NCI-H82 treated with DMSO at 0.1 percent for 48 hours (cell line): Measurements from ENCODE around the gene ACP7.
"Not testable (repeated sequence)": the region's sequence is repeated elsewhere in the genome, so short reads cannot be mapped to it uniquely, and the experiment has no call there.

Source experiments
- DNase-seq: peaks from one replicate; lab custom pipeline; 2025; ENCODE audit not compliant: unreplicated experiment; lab: John Stamatoyannopoulos, UW

The ACP7 gene

DNA sequence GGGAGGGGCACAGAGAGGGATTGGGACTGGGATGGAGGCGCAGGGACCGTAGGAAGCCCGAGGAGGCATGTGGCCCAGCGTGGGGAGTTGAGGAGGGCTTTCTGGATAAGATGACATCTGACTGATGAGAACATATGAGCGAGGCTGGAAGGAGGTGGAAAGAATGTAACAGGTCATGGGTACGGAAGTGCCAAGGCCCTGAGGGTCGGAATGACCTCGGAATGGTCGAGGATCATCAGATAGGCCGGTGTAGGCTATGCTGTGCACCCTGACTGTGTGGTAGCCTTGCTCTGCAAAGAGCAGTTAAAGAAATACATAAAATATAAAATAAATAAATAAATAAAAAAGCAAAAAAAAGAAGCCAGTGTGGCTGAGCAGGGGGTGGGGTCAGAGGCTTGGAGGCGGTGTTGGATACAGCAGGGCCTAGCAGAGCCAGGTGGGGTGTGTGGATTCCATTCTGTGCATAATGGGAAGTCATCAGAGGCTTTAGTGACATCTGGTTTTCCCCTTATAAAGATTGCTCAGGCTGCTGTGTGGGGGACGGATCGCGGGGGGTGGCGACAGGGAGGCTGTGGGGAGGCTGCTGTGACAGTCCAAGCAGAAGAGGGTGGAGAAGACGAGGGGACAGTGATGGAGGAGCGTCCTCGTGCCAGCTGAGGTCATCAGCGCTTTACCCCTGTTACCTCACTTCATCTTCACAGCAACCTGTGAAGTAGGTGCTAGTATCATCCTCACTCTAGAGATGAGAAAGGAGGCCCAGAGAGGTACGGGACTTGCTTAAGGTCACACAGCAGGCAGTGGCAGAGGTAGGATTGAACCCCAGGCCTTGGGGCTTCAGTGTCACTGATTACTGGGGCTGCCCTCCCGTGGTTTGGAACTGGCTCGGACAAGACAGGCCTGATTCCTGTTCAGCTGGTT lies 46.4 kb downstream of the ACP7 start:
- peak; percentile 22 for DNase-seq

DNA sequence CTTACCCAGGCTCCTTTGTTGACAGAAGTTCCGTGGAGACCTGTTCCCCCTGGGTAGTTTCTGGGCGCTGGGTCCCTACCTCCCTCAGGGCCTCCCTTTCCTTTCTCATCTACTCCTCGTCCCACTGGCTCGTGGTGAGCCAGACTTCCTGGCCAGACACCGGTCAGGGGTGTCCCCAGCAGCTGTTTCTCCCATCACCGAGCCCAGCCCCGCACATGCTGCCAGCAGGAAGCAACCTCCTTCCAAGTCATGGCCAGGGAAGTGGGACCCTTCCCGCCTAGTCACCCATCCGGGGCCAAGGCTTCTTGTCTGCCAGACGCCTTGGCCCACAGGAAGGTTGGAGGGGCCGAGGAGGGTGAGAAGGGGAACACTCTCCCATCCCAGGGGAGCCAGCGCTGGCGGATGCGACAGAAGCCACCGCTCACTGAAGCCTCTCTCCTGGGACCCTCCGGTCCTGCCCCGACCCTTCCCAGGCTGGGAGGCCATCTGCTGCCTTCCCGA lies 47.1 kb downstream of the ACP7 start:
- no peak for DNase-seq

DNA sequence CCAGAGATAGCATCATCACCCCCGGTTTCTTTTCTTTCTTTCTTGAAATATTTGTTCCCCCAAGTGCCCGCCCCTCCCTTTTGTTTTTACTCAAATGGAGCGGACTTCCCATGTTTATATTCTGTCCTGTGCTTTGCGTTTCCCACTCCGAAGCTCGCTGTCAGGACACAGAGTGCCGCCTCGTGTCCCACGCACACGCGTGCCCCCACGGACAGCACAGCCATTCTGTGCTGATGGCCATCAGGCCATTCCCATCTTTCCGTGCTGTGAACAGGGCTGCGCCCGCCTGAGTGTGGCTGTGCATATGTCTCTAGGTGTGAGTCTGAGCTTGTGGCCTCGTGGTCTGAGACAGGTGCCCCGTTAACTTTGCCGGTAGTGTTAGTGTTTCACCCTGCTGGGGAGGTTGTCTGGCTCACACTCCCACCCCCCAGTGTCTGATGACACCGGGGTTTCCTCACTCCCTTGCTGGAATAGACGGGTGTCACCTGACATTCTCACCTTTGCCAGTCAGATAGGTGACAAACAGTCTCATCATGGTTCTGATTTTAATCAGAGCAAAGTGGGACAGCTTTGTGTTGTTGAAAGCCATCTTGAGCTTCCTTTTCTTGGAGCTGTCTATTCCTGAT lies 48.3 kb downstream of the ACP7 start:
- DNase-seq: no peak

DNA sequence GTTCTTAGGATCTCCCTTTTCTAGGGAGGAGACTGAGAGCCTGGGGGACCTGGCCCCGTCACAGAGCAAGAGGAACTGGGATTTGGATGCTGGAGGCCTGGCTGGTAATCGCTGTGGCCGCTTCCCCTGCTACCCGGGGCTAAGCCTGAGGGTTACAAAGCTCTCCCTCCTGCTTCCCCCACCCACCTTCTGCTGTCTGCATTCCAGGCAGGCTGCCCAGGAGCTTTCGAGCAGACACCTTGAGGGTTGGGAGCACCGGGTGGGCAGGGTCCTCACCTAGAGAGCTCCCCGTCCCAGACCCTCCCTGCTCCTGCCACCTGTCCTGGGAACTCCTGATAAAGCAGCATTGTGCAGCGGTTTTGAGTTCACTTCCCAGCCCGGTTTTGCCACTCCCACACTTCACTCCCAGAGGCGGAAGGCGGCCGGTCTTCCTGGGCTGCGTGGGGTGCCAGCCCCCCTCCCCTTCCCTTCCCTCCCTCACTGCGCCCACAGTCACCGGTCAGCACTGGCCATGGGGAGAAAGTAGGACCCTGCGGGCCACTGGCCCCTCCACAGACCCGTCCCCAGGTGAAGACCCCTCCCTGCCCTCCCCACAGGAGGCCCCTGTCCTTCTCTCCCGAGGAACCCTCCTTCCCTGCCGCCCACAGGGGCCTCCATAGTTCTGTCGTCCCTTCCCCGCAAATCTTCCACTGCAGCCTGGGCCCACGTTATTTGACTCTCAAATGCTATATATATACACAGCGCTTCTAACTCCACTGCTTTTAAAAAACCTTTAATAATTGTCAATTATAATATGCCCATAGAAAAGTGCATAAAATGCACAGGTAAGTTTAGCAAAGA lies 49.5 kb downstream of the ACP7 start:
- DNase-seq: peak; percentile 55

DNA sequence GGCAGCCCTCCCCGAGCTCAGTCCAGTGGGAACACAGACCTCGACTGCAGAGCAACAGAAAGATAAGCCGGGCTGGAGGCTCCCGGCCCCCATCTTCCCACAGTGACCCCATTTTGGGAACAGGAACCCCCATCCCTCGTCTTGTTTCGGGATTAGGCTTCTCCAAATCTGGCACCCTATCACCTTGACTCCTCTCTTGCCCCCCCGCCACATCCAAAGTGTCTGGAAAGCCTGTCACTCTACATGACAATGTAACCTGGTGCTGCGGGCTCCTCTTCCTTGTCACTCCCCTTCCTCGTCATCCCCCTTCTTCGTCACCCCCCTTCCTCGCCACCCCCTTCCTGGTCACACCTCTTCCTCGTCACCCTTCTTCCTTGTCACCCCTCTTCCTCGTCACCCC lies 51.5 kb downstream of the ACP7 start:
- no peak for DNase-seq

DNA sequence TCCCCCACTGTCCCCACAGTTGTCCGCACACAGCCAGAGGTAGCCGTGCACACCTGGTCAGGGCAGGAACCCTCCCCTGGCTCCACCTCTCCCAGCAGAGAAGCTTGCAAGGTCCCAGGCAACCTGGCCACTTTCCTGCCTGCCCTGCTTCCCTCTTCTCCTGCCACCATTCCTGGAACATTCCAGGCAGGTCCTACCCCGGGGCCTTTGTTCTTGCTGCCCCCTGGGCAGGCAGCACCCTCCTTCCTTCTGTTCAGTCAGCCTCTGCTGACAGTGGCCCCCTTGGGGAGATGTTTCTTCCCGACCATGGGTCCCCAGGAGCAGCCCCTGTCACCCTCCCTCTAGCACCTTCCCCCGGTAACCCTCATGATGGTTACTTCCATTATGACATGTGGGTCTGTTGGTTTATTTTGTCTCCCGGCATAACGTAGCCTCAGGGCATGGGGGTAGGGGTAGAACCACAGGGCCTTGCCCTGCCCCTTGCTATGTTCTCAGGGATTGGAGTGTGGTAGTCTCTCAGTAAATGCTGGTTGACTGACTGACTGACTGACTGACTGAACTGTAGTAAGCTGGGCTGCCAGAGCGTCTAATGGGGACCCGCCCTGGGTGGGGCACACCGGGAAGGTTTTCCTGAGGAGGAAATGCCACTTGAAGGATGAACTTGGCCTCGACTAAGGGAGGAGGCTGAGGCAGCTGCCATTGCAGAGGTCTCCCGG lies 52.2 kb downstream of the ACP7 start:
- no peak for DNase-seq

DNA sequence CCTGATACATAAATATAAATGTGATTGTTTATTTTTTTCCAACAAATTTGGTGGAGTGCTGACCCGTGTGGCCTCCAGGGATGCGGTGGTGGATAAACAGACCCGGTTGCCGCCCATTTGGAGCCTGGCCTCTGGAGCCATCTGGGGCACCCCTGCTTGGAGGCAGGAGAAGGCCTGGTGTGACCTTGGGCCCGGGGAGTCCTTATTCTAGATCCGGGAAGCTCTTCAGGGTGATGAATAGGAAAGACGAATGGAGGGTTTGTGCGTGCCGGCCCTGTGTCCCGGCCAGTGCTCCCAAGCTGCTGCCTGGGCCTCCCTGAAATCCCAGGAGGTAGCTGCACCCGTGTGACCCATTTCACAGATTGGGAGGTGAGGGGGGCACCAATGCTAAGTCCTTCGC lies 53.0 kb downstream of the ACP7 start:
- DNase-seq: no peak

DNA sequence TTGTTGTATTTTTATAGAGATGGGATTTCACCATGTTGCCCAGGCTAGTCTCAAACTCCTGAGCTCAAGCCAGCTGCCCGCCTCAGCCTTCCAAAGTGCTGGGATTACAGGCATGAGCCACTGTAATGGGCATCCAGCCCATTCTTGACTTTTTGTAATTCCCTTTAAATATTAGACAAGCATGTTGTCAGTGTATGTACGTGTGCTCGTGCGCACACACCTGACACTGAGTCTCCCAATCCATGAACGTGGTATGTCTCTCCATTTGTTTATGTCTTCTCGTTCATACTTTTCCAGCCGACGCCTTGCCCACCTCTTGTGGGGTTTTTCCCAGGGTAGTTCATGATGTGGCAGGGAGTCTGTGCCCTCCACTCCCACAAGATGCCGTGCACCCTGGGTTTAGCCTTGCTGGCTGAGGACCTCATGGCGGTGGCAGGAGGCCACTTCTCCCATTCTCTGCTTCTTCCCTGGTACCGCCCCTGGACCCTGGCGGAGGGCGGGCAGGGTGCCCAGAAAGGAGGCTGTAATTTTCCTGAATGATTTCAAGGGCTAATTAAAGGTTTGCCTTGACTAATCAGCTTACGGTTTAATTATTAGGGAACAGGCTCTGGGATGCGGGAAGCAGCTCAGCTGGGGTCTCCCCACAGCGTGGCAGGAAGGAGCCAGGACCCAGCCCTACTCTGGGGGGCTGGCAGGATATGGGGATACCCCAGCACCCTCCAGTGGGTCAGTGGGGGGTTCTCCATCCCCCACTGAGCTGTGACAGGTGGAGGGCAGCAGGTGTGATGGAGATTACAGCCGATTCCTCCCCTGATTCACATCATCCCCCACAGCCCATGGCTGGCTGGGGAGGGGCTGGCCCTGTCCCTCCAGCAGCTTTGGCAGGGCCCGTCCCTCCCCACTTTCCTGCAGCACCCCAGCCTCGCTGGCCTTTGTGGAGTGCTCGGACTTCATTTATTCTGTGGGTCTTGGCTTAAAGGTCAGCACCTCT lies 54.3 kb downstream of the ACP7 start:
- peak; percentile 73 for DNase-seq

DNA sequence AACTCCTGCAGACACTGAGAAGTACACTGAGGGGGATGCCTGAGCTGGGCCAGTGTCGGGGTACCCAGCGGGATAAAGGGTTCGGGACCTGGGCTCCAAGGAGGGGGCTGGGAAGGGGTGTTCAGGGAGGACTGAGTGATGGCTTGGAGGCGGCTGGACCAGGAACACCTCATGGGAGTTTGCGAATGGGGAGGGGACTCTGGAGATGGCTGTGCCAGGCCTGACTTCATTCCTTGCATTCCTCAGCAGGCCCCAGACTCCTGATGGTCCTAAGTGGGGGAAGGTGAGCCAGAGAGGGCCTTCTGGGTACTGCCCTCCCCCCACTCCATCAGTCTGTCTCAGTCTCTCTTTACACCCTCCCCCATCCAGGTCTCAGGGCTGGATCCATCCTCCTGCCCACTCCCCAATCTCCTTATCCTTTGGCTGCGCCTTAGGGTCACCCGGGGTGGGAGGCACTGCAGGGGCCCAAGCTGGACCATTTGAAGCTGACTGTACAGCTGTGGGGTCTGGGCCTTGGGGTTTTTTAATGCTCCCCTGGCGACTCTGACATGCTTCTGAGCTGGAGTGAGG lies 55.2 kb downstream of the ACP7 start:
- peak; percentile 8 for DNase-seq

DNA sequence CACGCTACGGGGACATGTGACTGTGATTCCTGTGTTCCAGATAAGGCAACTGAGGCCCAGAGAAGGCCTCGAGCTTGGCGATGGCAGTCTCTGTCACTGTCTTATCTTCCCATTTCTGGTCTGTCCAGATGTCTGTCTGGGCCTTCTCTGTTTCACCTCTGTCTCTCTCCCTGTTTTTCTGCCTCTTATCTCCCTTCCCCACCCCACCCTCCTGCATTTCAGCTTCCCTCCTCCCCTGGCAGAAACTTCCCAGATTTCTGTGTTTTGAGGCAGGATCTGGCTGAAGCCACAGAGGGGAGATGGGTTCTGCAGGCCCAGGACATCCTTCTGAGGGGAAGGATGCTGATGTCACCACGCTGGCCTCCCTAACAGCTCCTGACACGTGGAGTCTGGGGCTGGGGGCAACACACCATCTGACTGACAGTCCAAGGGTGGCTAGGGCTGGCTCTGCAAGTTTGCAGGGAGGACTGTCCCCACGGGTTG lies 55.8 kb downstream of the ACP7 start:
- no peak for DNase-seq

DNA sequence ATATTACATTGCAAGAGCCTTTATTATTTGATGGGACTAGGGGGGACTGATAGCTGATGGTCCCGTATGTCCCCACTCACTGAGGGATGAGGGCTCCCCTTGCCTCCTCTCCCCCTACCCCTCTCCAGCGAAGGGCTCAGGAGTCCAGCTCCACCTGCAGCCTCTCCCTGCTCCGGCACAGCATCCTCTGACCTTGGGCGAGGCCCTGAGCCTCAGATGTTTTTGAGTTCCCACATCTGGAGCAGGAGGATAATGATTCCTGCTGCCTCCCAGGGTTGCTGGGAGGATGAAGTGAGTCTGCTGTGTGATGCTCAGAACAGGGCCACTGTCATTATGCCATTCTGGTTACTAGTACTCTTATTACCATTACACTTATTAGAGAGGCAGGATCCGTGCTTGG lies 56.4 kb downstream of the ACP7 start:
- DNase-seq: no peak

DNA sequence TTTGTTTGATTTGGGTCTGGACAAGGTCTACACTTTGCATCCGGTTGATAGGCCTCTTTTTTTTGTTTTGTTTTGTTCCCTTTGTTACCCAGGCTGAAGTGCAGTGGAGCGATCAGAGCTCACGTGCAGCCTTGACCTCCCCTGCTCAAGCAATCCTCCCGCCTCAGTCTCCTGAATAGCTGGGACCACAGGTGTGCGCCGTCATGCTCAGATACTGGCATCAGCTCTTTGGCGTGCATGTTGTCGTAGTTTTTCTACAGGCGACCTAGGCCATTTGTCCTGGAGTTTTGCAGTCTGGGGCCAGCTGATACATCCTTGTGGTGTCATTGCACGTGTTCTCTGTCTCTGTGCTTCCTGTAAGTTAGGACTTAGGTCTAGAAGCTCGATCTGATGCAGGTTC lies 57.8 kb downstream of the ACP7 start:
- DNase-seq: no peak

DNA sequence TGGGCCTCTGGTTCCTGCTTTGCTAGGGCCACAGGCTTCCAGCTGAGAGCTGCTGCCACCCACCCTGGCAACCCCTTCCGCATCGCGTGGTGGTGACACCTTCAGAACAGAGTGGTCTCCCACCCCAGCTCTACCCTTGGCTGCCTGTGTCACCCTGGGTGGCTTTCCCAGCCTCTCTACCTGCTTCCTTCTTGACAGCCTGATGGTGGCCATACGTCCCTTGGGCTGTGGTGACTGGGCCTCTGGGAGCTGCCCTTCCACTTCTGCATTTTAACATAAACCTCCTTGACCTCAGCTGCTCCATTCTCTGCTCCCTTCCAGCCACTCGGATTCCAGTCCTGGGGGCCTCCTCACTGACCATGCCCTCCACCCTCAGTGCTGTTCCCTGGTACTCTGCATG lies 58.5 kb downstream of the ACP7 start:
- DNase-seq: no peak

DNA sequence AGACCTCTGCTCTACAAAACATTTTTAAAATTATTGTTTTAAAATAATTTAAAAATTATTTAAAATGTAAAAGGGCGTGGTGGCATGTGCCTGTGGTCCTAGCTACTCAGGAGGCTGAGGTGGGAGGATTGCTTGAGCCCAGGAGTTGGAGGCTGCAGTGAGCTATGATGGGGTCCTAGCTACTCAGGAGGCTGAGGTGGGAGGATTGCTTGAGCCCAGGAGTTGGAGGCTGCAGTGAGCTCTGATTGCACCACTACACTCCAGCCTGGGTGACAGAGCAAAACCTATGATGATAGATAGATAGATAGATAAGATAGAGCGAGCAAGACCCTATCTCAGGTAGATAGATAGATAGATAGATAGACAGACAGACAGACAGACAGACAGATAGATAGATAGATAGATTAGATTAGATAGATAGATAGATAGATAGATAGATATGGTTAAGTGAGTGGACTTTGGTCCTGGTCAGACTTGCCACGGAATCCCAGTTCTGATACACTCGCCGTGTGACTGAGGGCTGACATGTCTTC lies 59.7 kb downstream of the ACP7 start:
- not testable (repeated sequence) for DNase-seq

DNA sequence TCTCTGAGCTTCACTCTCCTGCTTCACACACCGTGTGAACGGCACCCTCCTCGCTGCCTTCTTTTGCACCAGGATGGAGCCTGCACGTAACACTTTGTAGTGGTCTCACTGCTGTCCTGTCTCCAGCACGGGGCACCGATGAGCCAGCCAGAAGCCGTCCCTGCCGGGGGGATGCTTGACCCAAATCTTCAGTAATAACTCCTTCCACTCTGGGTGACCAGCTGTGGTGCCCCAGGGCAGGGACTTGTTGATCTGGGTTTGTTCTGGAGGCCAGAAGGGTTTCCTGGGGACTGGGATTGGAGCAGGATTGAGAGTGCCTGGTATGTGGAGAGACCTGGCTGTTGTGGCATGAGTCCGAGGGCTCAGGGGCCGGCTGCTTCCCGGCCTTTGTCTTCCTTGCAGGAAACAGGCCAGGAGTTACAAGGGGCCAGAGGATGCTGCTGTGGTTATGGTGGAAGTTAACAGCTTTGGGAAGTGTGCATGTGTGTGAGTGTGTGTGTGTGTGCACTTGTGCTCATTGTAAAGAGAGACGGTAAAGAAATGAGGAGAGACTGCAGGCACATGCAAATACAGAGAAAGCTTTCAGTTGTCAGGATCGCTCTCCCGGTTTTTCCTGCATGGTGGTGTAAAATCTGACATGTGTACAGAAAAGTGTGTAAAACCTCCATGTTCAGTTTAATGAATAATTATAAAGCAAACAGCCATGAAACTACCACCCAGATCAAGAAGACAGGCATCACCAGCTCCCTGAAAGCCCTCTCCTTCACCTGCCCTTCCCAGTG lies 60.3 kb downstream of the ACP7 start:
- DNase-seq: no peak

DNA sequence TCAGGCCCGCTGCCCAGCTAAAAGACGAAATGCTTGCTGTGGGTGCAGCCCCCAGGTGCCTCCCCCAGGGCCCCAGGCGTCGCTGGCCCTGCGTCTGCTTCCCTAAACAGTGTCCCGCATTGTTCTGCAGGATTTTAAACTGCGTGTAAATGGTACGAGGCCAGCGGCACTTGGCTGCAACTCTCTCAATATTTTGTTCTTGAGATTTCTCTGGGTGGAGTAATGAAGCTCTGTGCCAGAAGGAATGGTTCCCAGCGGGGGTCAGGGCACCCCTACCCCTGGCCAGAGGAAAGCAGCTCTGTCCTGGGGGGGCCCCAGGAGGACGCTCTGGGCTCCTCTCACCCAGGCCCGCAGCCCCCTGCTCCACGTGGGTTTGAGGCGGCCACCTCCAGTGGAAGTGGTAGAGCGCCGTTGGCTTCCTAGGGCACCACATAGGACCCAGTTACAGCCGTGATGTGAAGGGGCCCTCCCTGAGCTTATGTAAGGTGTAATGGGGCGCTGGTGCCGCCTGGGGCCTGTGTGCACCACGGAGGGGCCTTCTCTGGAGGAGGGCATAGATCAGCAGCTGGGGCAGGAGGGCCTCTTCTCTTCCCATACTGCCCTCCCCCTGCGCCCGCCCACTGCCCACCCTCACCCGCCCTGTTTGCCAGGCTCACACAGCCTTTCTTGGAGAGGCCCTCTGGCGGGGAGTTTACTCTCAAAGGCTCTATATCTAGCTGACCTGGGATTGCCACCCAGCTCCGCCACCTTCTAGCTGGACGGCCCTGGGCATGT lies 61.2 kb downstream of the ACP7 start:
- no peak for DNase-seq

DNA sequence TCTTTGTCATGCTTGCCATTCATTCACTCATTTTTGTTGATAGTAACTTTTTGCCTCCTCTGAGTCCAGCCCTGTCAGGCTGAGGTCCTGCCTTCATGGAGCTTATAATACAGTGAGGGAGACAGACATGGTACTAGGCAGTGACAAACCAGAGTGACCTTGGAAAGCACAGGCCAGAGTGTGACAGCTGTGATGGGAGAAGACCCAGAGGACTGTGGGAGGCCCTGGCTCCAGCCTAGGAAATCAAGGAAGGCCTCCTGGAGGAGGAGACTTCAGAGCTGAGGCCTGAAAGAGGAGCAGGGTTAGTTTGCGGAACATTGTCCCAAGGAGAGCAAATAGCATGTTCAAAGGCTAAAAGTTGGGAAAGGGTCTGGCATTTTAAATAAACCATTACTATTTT lies 61.9 kb downstream of the ACP7 start:
- DNase-seq: no peak
